Measurements from ENCODE around the gene UGT1A9. TPM values are rescaled to one million over a fixed set of nuclear protein-coding genes. Genes with fewer than 3 reads are reported as not detected.

UGT1A9 gene
- total and polyA plus RNA-seq, 10 of the 15 experiments (the other 5 are each of a cell fraction or from before 2014, with no cell fraction given) = 0.07 TPM; not detected in 9

DNA sequence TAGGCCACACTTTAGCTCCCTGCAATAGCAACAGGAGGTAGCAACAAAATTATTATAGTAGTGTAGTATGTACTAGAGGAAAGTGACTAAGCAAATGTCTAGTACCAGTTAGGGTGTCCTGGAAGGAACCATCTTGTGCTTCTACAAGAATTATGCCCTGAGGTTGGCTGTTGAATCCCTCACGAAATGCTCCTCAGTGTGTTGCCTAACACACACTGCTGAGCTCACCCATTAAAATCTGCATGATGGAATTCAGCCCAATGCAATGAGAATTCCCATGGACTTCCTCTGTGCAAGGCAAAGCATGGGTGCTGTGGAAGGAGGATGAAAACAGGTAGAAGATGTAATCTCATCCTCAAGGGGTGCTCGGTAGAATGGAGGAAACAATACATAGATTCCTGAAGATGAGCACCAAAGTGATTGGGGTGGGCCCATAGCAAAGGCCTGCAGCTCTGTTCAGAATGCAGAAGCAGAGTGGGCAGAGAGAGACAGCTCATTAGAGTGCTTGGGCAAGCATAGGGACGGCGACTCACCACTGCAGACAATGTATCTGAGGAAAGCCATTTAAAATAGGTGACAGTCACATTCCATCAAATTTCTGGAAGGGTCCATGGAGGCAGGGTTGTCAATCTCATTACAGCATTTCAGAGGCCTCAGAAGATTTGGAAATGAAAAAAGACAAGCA is 8.8 kb downstream of the UGT1A9 start:
- no peaks in the 10 kb centered on the region for H3K79me2 ChIP-seq (ENCODE audit: control insufficient read depth, insufficient read depth, low read length)
- H3K27ac ChIP-seq (ENCODE audit: control insufficient read depth, insufficient read depth) = no peak overlapping the region
- intact Hi-C loops (cut with micrococcal nuclease; ENCODE audit: unreplicated experiment) = no loop called here
- H2AFZ ChIP-seq (ENCODE audit: control insufficient read depth, low read depth, low read length) = no peak overlapping the region
- no peaks in the 10 kb centered on the region; a peak in 1 of 4 replicates for H3K27me3 ChIP-seq (replicated peaks in 1 of 2; ENCODE audit: control insufficient read depth in 2 of 2, insufficient read depth in 2 of 2, low read length in 1 of 2)
- no peaks in the 10 kb centered on the region for H4K20me1 ChIP-seq (ENCODE audit: control insufficient read depth, insufficient read depth)
- ChIA-PET CTCF (no interaction called here), POLR2A (no interaction called here), RAD21 (ENCODE audit: unreplicated experiment) (no interaction called here), SMC1A (ENCODE audit: uncharacterized antibody, unreplicated experiment) (interaction anchor here (1.1 kb wide), 1 partner anchor 237 kb away, joined by 3 read pairs; no protein-coding TSS in a partner anchor)
- no peak for FAIRE-seq
- no peaks in the 10 kb centered on the region for H3K36me3 ChIP-seq (ENCODE audit: control insufficient read depth in 2 of 2, insufficient read depth in 2 of 2, low read length in 1 of 2)
- no peak overlapping the region for H3K4me2 ChIP-seq (ENCODE audit: control insufficient read depth, insufficient read depth)
- no peak for DNase-seq (ENCODE audit: low read depth, low spot score)
- H3K4me1 ChIP-seq (ENCODE audit: control insufficient read depth, insufficient read depth, low read length) = no peaks in the 10 kb centered on the region
- in situ Hi-C loops (cut with MboI) = no loop called here
- H3K9ac ChIP-seq (ENCODE audit: control insufficient read depth, insufficient read depth, low read length) = no peak overlapping the region
- H3K9me3 ChIP-seq (replicated peaks; ENCODE audit: control insufficient read depth, insufficient read depth, low read length) = no peaks in the 10 kb centered on the region
- BruUV-seq (replicated peaks) = no TSS peak
- ATAC-seq = no peak
- 43% methylated on average over 4 of the region's 4 CpGs for WGBS (ENCODE audit: insufficient coverage, insufficient replicate concordance, low lambda C conversion rate, missing lambda C conversion rate)
- no peak overlapping the region for H3K4me3 ChIP-seq
- TF ChIP-seq ZBED1 (IDR thresholded peaks at IDR 0.05; ENCODE audit: borderline replicate concordance) (no peak), SKIL (IDR thresholded peaks at IDR 0.05; ENCODE audit: low read depth, poor library complexity, severe bottlenecking) (no peak), PML (IDR thresholded peaks at IDR 0.05; ENCODE audit: low read length) (no peak), TBL1XR1 (IDR thresholded peaks at IDR 0.05; ENCODE audit: low read depth, low read length) (no peak), JUNB (IDR thresholded peaks at IDR 0.05) (no peak), HSF1 (IDR thresholded peaks at IDR 0.05; ENCODE audit: low read depth, low read length) (no peak), BHLHE40 (IDR thresholded peaks at IDR 0.05; ENCODE audit: borderline replicate concordance in 1 of 2, low read depth in 2 of 2, low read length in 1 of 2) (no peak), E2F8 (IDR thresholded peaks at IDR 0.05; ENCODE audit: low read depth, partially characterized antibody) (no peak)
